Measurements from ENCODE around the gene UBE2K. TPM values are rescaled to one million over a fixed set of nuclear protein-coding genes. Genes with fewer than 3 reads are reported as not detected.
"Not testable (repeated sequence)": the region's sequence is repeated elsewhere in the genome, so short reads cannot be mapped to it uniquely, and the experiment has no call there.

Gene UBE2K
- total RNA-seq, 4 donors from 2014 or later: 19.0 to 28.0 (median 24.5) TPM

GRCh38 chr4:39770005-39770404 is 72.1 kb downstream of the UBE2K start:
- H3K27ac ChIP-seq: no peak overlapping the region
- TF ChIP-seq CTCF (IDR thresholded peaks at IDR 0.05): no peak
- no peak for TF ChIP-seq EP300 (IDR thresholded peaks at IDR 0.05)
- TF ChIP-seq POLR2A (IDR thresholded peaks at IDR 0.05): no peak
- H3K4me1 ChIP-seq: no peaks in the 10 kb centered on the region
- peaks cover 0 to 63% (median 9%) of the 10 kb centered on the region in 3 donors for H3K36me3 ChIP-seq
- no peak for DNase-seq (ENCODE audit: low spot score in 2 of 2)
- no peak overlapping the region for H3K4me3 ChIP-seq
- no peaks in the 10 kb centered on the region for H3K9me3 ChIP-seq
- no peaks in the 10 kb centered on the region for H3K27me3 ChIP-seq
- WGBS, 2 donors: 94 to 97% methylated on average over 25 of the region's 25 CpGs

GRCh38 chr4:39770471-39770870 is 72.5 kb downstream of the UBE2K start:
- WGBS, 2 donors: 89 to 94% methylated on average over 10 to 17 of the region's 19 CpGs
- TF ChIP-seq POLR2A (IDR thresholded peaks at IDR 0.05) (no peak), CTCF (IDR thresholded peaks at IDR 0.05) (no peak), EP300 (IDR thresholded peaks at IDR 0.05) (no peak)
- peaks cover 0 to 63% (median 9%) of the 10 kb centered on the region in 3 donors for H3K36me3 ChIP-seq
- H3K4me3 ChIP-seq: no peak overlapping the region
- no peak for DNase-seq (ENCODE audit: low spot score in 2 of 2)
- no peaks in the 10 kb centered on the region for H3K27me3 ChIP-seq
- H3K4me1 ChIP-seq: no peaks in the 10 kb centered on the region
- H3K27ac ChIP-seq: no peak overlapping the region
- H3K9me3 ChIP-seq: no peaks in the 10 kb centered on the region

GRCh38 chr4:39770969-39771724 is 73.2 kb downstream of the UBE2K start:
- TF ChIP-seq CTCF (IDR thresholded peaks at IDR 0.05) (no peak), POLR2A (IDR thresholded peaks at IDR 0.05) (no peak), EP300 (IDR thresholded peaks at IDR 0.05) (no peak)

GRCh38 chr4:39781988-39782387 is 84.1 kb downstream of the UBE2K start:
- H3K27me3 ChIP-seq; H3K4me3 ChIP-seq; H3K27ac ChIP-seq; DNase-seq (ENCODE audit: low spot score in 2 of 2); H3K9me3 ChIP-seq; H3K4me1 ChIP-seq: not testable (repeated sequence)
- WGBS, 2 donors: 88 to 90% methylated on average over 2 of the region's 2 CpGs
- H3K36me3 ChIP-seq: peaks cover 0 to 39% (median 3%) of the 10 kb centered on the region in 3 donors

More at GRCh38 chr4:39770969-39771724, 73.2 kb downstream of the UBE2K start:
- H3K9me3 ChIP-seq: no peaks in the 10 kb centered on the region
- H3K27me3 ChIP-seq: no peaks in the 10 kb centered on the region
- 95 to 97% methylated on average over 57 of the region's 57 CpGs for WGBS, 2 donors
- H3K27ac ChIP-seq: no peak overlapping the region
- no peak overlapping the region for H3K4me3 ChIP-seq
- no peaks in the 10 kb centered on the region for H3K4me1 ChIP-seq
- peaks cover 0 to 63% (median 9%) of the 10 kb centered on the region in 3 donors for H3K36me3 ChIP-seq
- no peak for DNase-seq (ENCODE audit: low spot score in 2 of 2)

- peaks cover 0 to 14% (median 0%) of the 10 kb centered on the region in 3 donors for H3K36me3 ChIP-seq
- H3K9me3 ChIP-seq: no peaks in the 10 kb centered on the region
- TF ChIP-seq EP300 (IDR thresholded peaks at IDR 0.05) (no peak), CTCF (IDR thresholded peaks at IDR 0.05) (no peak), POLR2A (IDR thresholded peaks at IDR 0.05) (no peak)
- WGBS, 2 donors: 53 to 74% methylated on average over 1 of the region's 1 CpG
- no peak for DNase-seq (ENCODE audit: low spot score in 2 of 2)
- H3K4me3 ChIP-seq: no peak overlapping the region
- no peaks in the 10 kb centered on the region for H3K4me1 ChIP-seq
- H3K27ac ChIP-seq: no peak overlapping the region
- no peaks in the 10 kb centered on the region for H3K27me3 ChIP-seq
Observed at GRCh38 chr4:39785083-39785482, 87.1 kb downstream of the UBE2K start.
